CD4-positive, alpha-beta T cell treated with Interleukin-17A for 4 hours (primary cell): Measurements from ENCODE around the gene HIPK4.
"Not testable (repeated sequence)": the region's sequence is repeated elsewhere in the genome, so short reads cannot be mapped to it uniquely, and the experiment has no call there.

Experiments
- DNase-seq: peaks from one replicate; pipeline ENCODE4 v3.0.0-alpha.2; 2020; ENCODE audit warnings: mixed read lengths

The HIPK4 gene

DNA sequence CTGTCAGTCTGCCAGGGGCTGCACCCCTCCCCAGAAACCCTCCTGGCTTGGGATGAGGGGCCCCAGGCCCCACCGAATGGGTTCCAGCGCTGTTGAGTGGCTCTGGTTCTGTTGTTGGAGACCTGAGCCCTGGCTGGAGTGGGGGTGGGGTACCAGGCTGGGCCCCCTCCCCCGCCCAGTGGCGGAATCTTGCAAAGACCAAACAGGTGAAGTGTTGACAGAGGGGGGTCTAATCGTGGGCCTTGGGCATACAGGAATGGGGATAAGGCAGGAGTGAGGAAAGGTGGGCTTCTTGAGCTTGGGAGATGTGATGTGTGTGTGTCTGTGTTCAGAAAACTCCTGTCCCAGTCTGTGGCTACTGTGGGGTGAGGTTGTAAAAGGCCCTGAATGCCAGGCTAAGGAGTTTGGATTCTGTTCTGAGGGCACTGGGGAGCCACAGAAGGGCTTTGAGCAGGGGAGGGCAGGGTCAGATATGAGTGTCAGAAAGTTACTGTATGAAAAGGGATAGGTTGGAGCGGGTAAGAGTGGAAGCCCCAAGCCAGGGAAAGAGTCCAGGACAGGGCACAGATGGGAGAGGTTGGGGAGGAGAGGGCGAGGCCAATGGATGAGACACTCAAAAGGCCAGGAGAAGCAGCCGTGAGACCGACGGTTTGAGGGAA is at the start of gene HIPK4:
Gene HIPK4, minus strand, starts transcription at position 98 of the 659 bp plus-strand sequence. CDS start 279 bp downstream, outside the sequence.
- no peak for DNase-seq

DNA sequence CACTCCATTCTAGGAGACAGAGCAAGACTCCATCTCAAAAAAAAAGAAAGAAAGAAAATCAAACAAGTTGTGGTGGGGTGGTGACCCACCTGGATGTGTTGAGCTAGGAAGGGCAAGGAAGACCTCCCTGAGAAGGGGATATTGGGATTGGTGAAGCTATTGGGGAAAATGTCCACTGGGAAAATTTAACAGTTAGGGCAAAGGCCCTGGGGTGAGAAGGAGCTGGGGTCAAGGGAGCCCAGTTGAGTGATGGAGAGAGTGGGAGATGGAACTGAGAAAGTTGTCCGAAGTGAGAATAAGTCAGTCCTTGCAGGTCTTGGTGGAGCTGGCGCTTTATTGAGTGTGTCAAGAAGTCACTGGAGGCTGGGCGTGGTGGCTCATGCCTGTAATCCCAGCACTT is 48.3 kb upstream of the HIPK4 start:
- no peak for DNase-seq

GRCh38 chr19:40433391-40434216 is 43.6 kb upstream of the HIPK4 start:
- DNase-seq, result peak; percentile 70

- DNase-seq, result not testable (repeated sequence)
Observed at GRCh38 chr19:40432760-40433159, 42.8 kb upstream of the HIPK4 start.

DNA sequence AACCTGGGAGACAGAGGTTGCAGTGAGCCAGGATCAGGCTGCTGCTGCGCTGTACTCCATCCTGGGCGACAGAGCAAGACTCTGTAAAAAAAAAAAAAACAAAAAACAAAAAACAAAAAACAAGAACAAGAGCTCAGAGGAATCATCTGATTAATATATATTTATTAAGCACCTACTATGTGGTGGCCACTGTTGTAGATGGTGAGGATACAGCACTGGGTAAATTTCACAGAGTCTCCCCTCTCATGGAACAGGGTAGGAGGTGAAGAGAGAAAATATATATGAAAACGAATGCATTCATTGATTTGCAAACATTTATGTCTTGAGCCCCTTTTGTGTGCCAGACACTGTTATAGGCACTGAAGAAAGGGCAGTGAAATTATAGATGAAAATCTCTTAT is 41.7 kb upstream of the HIPK4 start:
- DNase-seq, result no peak

DNA sequence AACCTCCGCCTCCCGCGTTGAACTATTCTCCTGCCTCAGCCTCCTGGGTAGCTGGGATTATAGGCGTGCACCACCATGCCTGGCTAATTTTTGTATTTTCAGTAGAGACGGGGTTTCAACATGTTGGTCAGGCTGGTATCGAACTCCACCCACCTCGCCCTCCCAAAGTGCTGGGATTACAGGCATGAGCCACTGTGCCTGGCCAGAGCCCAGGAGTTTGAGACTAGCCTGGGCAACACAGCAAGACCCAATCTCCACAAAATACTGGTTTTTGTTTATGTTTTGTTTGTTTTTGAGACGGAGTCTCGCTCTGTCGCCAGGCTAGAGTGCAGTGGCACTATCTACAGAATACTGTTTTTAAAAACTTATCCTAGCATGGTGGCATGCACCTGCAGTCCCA is 40.3 kb upstream of the HIPK4 start:
- not testable (repeated sequence) for DNase-seq

GRCh38 chr19:40428197-40428596 is 38.2 kb upstream of the HIPK4 start:
- DNase-seq, result not testable (repeated sequence)

GRCh38 chr19:40425450-40426287 is 35.7 kb upstream of the HIPK4 start, which contains the start of gene SERTAD1:
TSS of gene SERTAD1 (minus strand) at chr19:40425992. CDS start at chr19:40423546, 2,446 bp downstream.
- DNase-seq, result peak; percentile 100

- peak; percentile 23 for DNase-seq
Observed at GRCh38 chr19:40424637-40425449, 34.9 kb upstream of the HIPK4 start.

DNA sequence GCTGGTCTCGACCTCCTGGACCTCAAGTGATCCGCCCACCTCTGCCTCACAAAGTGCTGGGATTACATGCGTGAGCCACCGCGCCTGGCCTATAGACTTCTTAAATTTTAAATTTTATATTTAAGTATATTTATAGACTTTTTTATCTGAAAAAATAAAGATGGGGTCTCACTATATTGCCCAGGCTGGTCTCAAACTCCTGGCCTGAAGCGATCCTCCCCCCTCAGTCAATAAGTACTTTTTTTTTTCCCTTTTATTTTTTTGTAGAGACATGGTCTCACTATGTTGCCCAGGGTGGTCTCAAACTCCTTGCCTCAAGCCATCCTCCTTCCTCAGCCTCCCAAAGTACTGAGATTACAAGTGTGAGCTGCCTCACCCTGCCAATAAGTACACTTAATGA is 34.0 kb upstream of the HIPK4 start:
- no peak for DNase-seq

DNA sequence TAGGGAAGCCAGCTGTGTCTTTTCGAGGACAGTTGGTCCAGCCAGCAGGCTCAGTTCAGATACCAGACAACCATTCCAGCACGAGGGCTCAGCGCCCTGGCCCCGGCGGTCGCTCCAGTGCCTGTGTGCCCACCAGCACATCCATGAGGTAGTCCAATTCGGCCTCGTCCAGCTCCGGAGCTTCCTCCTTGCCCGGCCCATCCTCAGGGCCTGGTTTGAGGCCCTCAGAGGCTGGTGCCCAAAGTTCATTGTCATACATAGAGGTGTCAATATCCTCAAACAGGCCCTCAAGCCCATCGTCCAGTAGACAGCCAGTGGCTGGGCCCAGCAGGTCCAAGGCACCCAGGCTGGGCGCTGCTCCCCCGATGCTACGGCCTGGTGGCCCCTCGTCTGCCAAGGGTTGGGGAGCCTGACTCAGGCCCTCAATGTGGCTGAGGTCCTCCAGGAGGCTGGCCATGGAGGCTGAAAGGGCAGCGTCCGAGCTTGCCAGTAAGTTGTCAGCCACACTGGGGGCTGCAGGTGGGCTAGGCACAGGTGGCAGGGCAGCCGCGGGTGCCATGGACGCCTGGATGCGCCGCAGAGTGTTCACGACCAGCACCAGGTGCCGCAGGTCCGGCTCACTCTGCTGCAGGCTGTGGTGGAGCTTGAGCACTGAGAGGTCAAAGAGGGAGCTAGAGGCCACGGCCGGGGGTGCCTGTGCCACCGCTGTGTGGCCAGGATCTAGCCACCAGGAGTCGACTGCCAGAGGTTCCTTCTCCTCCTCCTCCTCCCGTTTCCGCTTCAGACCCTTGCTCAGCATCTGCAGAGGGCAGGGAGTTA is 33.0 kb upstream of the HIPK4 start:
- DNase-seq, result no peak

DNA sequence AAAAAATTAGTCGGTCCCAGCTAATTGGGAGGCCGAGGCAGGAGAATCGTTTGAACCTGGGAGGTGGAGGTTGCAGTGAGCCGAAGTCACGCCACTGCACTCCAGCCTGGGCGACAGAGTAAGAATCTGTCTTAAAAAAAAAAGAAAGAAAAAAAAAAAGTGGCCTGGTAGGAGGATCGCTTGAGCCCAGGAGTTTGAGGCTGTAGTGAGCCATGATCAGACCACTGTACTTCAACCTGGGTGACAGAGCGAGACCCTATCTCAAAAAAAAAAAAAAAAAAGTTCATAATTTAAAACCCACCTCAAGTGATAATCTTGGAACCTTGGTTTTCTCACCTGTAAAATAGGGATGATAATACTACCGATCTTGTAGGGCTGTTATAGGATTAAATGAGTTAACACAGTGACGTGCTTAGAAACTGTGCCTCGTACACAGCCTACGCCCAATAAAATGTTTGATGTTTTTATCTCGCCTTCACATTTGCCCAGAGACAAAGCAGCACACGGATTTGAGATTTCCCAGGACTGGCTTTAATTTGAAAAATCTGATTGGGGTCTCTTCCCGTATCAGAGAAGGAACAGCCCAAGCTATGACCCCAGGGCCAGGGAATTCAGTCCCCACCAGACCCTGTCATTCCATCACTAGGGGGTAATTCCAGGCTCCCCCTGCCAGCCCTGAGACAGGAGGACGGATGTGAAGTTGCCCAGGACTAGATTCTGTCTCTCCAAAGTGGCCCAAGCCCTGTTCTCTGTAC is 32.2 kb upstream of the HIPK4 start:
- no peak for DNase-seq

- DNase-seq, result peak; percentile 82
Observed at GRCh38 chr19:40420766-40421765, 31.1 kb upstream of the HIPK4 start.

DNA sequence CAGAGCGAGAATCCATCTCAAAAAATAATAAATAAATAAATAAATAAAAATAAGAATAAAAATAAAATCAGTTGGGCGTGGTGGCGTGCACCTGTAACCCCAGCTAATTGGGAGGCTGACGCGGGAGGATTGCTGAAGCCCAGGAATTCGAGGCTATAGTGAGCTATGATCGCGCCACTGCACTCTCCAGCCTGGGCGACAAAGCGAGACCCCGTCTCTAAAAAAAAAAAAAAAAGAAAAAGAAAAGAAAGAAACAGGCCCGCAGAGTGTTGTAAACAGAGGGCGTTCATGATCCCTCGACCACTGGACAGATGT is 30.4 kb upstream of the HIPK4 start:
- no peak for DNase-seq

- no peak for DNase-seq
Observed at GRCh38 chr19:40419780-40420179, 29.8 kb upstream of the HIPK4 start.

DNA sequence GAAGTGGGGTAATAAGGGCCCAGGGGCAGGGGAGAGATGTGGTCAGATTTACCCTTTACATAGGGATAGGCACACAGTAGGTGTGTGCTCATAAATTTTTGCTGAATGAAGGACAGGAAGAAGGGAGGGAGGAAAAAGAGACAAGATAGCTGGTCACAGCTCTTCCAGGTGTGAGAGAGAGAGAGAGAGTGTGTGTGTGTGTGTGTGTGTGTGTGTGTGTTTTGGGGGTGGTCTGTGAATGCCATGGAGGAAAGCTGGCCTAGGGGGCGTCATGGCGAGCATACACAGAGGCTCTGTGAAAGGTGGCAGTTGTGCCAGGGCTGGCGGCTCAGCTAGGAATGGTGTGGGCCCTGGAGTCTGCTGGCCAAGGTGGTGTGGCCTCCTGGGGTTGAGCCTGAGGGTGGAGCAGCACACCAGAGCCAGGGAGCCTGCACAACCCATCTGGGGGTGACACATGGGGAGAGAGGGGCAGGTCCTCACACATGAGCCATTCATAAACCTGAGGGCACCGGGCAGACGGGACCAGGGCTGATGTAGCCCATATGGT is 29.2 kb upstream of the HIPK4 start:
- DNase-seq, result no peak

DNA sequence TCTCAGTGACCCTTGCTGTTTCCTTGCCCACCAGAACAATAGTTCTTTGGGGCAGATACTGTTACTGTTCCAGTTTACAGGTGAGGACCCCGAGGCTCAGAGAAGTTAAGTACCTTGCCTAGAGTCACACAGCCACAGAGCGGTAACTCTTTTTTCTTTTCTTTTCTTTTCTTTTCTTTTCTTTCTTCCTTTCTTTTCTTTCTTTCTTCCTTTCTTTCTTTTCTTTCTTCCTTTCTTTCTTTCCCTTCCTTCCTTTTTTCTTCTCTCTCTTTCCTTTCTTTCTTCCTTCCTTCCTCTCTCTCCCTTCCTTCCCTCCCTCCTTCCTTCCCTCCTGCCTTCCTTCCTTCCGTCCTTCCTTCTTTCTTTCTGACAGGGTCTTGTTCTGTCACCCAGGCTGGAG is 28.1 kb upstream of the HIPK4 start:
- no peak for DNase-seq

DNA sequence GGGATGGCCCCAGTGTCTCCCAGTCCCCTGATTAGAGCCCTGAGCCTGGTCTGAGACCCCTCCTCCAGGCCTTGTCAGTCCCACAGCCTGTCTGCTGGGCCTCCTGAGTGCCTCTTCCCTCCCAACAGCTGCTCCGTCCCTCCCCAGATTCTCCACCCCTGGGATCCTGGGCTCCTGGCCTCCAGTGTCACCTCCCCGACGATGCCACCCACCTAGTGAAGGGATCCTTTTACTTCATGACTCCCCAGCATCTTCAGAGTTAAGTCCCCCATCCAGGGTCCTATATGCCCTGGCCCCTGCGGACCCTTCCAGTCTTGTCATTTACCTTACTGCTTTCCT is 27.6 kb upstream of the HIPK4 start:
- no peak for DNase-seq

GRCh38 chr19:40416918-40417642 is 27.1 kb upstream of the HIPK4 start:
- DNase-seq, result peak; percentile 18
